ENCODE data around the gene NPBWR2. TPM values are rescaled to one million over a fixed set of nuclear protein-coding genes. Genes with fewer than 3 reads are reported as not detected.
A peak's percentile ranks its signal among the peaks of the same experiment; 100 is the strongest.

NPBWR2 gene
- total RNA-seq, 1 donor from 2014 or later = not detected

GRCh38 chr20:64077541-64077875 lies 29.9 kb downstream of the NPBWR2 start:
- DNase-seq (ENCODE audit: low read depth) = no peak
- no peak for TF ChIP-seq CTCF (IDR thresholded peaks at IDR 0.05; ENCODE audit: insufficient read depth, low read length, severe bottlenecking)
- H3K27me3 ChIP-seq (ENCODE audit: control insufficient read depth, insufficient read depth, low read length) = peaks cover 2% of the 10 kb centered on the region
- H3K36me3 ChIP-seq (ENCODE audit: control insufficient read depth, insufficient read depth, low read length) = peaks cover 4% of the 10 kb centered on the region
- H3K4me3 ChIP-seq (ENCODE audit: low read depth, low read length) = no peak overlapping the region
- peak; percentile 58 for FAIRE-seq

GRCh38 chr20:64077094-64077493 lies 30.3 kb downstream of the NPBWR2 start:
- Histone ChIP-seq H3K36me3 (ENCODE audit: control insufficient read depth, insufficient read depth, low read length) (peaks cover 5% of the 10 kb centered on the region), H3K27me3 (ENCODE audit: control insufficient read depth, insufficient read depth, low read length) (no peaks in the 10 kb centered on the region), H3K4me3 (ENCODE audit: low read depth, low read length) (no peak overlapping the region)
- no peak for FAIRE-seq
- no peak for DNase-seq (ENCODE audit: low read depth)
- no peak for TF ChIP-seq CTCF (IDR thresholded peaks at IDR 0.05; ENCODE audit: insufficient read depth, low read length, severe bottlenecking)

- Histone ChIP-seq H3K27me3 (ENCODE audit: control insufficient read depth, insufficient read depth, low read length) (no peaks in the 10 kb centered on the region), H3K4me3 (ENCODE audit: low read depth, low read length) (no peak overlapping the region), H3K36me3 (ENCODE audit: control insufficient read depth, insufficient read depth, low read length) (peaks cover 5% of the 10 kb centered on the region)
- DNase-seq (ENCODE audit: low read depth) (no peak), FAIRE-seq (no peak)
- no peak for TF ChIP-seq CTCF (IDR thresholded peaks at IDR 0.05; ENCODE audit: insufficient read depth, low read length, severe bottlenecking)
Measured at GRCh38 chr20:64076061-64076997, 31.0 kb downstream of the NPBWR2 start.

- H3K36me3 ChIP-seq (ENCODE audit: control insufficient read depth, insufficient read depth, low read length) = peaks cover 5% of the 10 kb centered on the region
- no peak for DNase-seq (ENCODE audit: low read depth)
- no peak overlapping the region for H3K4me3 ChIP-seq (ENCODE audit: low read depth, low read length)
- no peak for FAIRE-seq
- no peaks in the 10 kb centered on the region for H3K27me3 ChIP-seq (ENCODE audit: control insufficient read depth, insufficient read depth, low read length)
- TF ChIP-seq CTCF (IDR thresholded peaks at IDR 0.05; ENCODE audit: insufficient read depth, low read length, severe bottlenecking) = no peak
Measured at GRCh38 chr20:64075556-64075955, 31.8 kb downstream of the NPBWR2 start.

- H3K4me3 ChIP-seq (ENCODE audit: low read depth, low read length) = no peak overlapping the region
- FAIRE-seq = no peak
- DNase-seq (ENCODE audit: low read depth) = no peak
- no peaks in the 10 kb centered on the region for H3K27me3 ChIP-seq (ENCODE audit: control insufficient read depth, insufficient read depth, low read length)
- no peak for TF ChIP-seq CTCF (IDR thresholded peaks at IDR 0.05; ENCODE audit: insufficient read depth, low read length, severe bottlenecking)
- peaks cover 5% of the 10 kb centered on the region for H3K36me3 ChIP-seq (ENCODE audit: control insufficient read depth, insufficient read depth, low read length)
Measured at GRCh38 chr20:64074963-64075362, 32.4 kb downstream of the NPBWR2 start.

Measured in bronchial epithelial cell (primary cell).